HG03558 (cell line): ENCODE data around the gene AQP11.
A peak's percentile ranks its signal among the peaks of the same experiment; 100 is the strongest.
"Not testable (repeated sequence)": the region's sequence is repeated elsewhere in the genome, so short reads cannot be mapped to it uniquely, and the experiment has no call there.

Experiments
- ATAC-seq: cut with Tn5 transposase; IDR thresholded peaks from one replicate; pipeline ENCODE4 v1.9.1; 2021; ENCODE audit warnings: moderate number of reproducible peaks; ENCODE audit not compliant: unreplicated experiment; ENCODE audit errors: extremely low read depth

AQP11 gene

GRCh38 chr11:77590194-77590782 is 535 bp downstream of the AQP11 start:
- no peak for ATAC-seq

DNA sequence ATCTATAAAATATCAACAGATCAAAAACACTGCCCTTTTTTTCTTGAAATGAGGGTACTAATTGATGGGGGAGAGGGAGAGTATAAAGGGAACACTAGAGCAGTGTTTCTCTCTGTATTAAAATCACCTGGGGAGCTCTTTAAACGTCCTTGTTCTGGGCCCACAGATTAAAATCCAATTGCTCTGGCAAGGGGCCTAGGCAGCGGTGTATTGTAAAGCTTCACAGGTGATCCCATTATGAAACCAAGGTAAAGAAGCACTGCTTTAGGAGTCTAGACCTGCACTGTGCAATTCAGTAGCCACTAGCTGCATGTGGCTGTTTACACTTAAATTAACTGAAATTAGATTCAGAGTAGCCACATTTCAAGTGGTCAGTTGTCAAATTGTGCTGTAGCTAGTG is 3.0 kb downstream of the AQP11 start:
- ATAC-seq = no peak

- ATAC-seq = no peak
These were observed 4.1 kb downstream of the AQP11 start for GRCh38 chr11:77593883-77594282.

DNA sequence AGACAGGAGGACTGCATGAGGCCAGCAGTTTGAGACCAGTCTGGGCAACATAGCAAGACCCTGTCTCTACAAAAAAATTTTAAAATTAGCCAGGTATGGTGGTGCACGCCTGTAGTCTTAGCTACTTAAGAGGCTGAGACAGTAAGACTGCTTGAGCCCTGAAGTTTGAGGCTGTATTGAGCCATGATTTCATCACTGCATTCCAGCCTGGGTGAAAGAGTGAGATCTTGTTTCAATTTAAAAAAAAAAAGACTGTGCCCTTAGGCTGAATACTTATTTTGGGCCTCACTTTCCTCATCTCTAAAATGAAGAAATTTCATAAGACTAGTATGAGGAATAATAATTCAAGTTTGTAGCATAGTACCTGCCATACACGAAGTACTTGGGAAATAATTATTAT is 6.9 kb downstream of the AQP11 start:
- no peak for ATAC-seq

GRCh38 chr11:77598195-77598594 is 8.4 kb downstream of the AQP11 start:
- ATAC-seq = no peak

DNA sequence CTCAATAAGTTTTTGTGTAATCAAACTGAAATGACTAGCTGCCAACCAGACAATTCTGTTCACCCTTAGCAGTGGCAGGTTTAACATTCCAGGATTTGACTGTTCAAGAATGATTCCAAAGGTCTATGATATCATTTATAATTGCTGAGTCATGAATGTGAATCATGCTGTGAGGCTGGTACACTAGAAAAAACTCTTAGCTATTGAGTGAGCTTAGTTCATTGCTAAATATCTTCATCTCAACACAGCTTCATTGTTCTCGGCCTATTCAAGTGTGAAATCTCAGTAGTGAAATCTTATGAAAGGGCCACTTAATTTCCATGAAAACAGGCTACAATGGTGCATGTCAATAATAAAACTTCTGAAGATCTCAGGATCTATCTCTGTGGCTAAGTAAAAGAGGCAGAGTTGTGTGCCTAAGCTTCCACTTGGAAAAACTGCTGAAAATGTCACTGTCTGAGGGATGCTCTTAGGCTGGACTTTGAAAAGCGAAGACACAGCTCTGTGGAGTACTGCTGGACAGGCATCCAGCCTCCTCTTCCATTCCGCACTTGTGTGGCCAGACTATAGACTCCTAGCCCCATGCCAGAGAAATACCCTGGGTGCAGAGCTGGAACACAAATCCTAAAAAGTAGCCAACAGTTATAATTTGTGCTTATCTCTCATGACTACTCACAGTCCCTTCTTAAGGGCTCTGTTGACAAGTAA is 12.8 kb downstream of the AQP11 start:
- no peak for ATAC-seq

GRCh38 chr11:77604281-77604680 is 14.5 kb downstream of the AQP11 start:
- ATAC-seq = no peak

DNA sequence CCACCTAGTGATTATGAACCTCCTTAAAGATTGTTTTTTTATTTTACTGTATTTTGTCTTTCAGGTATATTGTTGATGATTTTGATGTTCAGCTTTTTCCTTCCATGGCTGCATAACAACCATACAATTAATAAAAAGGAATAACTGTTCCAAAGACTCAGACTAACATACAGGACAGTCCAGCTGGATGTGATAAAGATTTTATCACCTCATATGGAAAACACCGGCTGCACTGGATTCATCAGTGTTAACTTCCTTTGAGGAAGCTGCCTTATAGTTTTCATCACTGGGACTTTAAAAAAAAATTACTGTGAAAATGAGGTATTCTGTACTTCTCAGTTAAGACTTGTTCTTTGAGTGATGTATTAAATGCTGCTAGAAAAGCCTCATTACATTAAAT is 19.5 kb downstream of the AQP11 start:
- no peak for ATAC-seq

DNA sequence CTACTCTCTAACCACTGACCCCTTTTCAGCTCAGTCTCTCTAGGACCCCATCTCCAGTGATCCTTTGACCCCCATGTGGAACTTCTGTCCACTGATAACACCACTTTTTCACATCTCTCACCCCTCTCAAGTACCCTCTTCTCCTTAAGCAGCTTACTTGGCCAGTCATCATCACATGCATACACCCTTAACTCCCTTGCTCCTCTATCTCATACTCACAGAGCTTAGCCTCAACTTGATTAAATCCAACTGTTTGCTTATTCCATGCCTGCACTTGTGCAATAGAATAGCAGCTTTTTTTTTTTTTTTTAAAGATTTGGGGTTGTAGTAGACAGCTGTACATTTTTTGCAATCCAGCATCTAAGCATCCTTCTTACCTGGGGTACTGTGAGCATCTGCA is 22.2 kb downstream of the AQP11 start:
- ATAC-seq = no peak

DNA sequence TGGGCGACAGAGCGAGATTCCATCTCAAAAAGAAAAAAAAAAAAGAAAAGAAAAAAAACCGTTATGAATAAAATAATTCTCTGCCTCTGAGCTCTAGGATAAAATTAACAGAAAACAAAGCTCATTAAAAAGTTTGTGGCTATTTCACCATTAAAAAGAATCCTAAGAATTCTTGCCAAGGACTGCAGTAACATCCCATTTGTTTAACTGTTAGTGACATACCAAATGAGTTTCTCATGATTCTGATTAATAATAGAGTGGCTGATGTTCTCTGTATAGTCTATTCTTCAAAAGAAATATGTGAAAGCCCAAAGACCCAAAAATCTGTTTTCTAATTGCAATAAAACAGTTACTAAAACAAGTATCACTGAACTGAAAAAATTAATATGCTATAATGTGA is 28.1 kb downstream of the AQP11 start:
- ATAC-seq = no peak

DNA sequence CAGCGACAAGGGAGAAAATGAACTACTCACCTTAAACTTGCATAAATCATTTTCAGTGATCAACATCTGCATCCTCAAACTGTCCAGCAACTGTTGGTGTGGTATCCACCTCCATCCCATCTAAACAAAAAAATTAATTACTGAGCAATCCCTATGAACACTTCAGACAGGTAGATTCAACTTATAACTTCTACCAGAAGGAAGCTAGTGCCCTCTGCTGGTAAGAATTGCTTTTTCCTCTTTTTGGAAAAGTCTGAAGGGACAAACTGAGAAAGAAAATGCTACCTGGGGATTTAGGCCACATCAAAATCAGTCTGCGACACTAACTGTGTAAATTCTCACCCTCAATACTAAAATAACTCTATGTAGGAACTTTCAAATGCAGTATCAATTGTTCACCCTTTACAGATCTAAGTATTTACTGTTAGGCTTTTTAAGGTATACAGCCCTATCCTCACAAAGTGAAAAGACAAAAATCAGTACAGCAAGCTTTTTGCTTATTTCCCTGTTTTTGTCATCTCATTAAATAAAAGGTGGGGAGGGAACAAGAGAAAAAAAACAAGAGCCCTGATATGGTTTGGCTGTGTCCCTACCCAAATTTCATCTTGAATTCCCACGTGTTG is 29.9 kb downstream of the AQP11 start:
- no peak for ATAC-seq

DNA sequence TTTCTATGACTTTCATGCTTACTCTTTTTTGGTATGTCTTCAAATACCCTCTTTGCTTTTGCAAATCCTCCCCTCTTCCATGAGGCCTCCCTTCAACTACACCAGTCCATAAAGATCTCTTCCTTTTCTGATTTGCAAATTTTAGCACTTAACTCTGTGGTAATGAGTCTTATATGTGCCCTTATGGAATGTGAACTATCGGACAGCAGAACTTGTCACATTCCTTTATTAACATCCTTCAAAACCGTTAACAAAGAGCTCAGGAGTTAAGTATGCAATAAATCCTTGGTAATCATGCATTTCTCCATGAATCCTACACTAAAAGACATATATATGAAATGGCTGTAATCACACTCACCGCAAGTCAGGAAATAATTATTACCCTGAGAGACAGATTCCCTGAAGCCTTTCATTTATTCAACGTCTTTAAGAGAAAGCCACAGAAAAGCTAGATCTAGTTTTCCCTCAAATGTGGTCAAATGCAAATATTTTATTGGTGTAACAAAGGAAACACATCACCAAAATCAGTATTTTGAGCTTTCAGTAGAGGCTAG is 40.5 kb downstream of the AQP11 start:
- ATAC-seq = no peak

DNA sequence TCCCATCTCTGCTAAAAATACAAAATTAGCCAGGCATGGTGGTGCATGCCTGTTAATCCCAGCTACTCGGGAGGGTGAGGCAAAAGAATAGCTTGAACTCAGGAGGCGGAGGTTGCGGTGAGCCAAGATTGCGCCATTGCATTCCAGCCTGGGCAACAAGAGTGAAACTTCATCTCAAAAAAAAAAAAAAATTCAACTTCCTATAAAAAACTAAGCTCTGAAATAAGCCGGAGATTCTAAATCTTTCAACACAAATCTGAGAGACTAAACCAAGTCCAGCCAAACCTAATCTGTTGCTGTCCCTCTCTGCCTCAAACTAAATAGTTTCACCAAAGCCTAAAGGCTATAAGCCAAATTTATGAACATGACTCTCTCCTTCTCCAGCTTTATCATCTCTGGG is 44.2 kb downstream of the AQP11 start:
- not testable (repeated sequence) for ATAC-seq

DNA sequence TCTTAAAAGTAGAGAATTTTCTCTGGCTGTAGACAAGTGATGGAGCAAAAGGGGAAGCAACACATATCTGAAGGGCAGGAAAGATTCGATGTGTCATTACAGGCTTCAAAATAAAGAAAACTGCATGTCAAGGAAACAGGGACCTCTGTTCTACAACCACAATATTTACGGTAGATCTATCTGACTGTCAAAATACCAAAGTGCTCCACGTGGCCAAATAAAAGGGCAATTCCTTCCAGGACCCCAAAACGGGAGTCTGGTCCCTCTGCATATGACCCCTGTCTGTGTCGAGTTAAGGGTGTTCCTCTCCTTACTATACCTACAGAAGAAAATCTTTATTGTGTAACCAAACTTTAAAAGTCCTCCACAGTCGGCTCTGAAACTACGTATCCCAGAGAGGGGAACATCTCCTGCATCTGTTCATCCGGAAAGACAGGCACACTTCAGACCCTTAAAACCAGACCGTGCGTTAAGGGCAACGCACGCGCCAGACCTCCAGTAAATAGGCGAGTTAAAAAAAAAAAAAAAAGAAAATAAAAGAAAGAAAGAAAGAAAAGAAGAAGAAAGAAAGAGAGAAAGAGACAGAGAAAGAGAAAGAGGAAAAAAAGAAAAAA is 47.1 kb downstream of the AQP11 start:
- no peak for ATAC-seq

- ATAC-seq = peak; percentile 91
These were observed 47.8 kb downstream of the AQP11 start, which contains the start of gene CLNS1A for GRCh38 chr11:77637345-77638165. Gene CLNS1A (minus strand): TSS chr11:77637794. CDS start chr11:77637714, 80 bp downstream.

DNA sequence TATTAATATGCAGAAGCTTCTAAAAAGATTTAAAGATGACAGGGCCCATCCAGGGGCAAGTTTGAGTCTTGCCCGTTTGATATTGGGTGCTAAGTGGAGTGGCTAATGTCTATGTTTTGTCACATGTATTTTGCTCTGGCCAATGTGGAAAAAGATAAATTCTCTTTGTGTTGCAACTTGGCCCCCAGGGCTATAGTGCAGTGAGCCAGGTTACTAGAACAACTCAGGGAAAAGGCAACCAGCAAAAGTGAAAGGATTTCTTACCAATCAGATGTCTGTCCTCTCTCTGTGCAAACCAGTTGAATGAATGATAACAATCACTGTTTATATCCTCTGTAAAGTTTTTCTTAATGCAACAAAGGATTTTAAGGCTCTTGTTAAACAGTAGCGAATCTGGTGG is 52.5 kb downstream of the AQP11 start:
- ATAC-seq = no peak

DNA sequence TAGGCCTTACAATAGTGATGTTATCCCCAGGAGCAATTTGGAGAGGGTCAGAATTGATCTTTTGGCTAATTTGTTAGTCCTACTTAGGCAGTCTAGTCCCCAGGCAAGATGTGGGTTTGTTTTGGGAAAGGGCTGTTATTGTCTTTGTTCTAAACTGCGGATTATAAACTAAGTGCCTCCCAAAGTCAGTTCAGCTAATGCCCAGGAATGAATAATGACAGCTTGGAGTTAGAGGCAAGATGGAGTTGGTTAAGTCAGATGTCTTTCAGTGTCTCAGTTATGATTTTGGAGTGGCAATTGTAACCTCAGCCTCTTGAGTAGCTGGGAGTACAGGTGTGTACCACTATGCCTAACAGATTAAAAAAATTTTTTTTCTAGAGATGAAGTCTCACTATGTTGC is 55.1 kb downstream of the AQP11 start:
- ATAC-seq = no peak

DNA sequence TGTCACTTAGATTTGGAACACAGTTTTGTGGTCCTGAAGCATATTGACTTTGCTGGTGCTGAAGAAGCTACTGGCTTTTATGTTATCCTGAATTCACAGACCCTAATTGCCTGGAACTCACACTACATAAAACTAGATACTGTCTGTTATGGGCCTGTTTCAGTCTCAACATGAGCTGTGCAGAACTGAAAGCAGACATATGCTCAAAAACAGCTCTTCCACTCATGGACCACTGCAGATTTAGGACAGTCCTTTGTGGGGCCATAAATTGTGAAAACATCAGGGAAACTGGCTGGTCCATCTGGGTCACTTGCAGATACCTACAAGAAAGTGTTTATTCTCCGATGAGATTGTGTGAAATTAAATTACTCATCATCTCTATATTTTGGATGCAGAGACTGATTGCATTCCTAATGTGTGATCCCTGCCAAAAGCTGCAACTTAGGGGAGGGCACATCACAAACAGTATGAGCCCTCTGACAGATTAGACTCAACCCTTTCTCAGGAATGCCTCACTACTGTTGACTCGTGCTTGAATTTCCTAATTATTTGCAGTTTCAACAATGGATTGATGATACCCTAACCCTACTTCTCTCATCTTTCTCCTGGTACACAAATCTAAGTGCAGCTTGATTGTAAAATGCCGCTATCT is 58.0 kb downstream of the AQP11 start:
- ATAC-seq = no peak

DNA sequence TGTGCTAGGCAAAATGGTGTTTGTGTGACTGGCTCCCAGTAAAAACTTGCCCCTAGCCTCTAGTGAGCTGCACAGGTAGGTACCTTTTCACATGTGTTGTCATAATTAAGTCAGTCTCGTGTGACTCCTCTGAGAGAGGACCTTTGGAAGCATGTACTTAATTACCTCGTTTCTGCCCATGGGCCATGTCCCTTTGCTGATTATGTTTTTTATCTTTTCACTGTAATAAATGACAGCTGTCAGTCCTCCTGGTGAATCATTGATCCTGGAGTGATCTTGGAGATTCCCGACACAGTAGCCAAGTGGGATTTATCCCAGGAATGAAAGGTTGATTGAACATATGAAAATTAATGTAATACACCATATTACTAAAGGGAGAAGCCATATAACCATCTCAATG is 60.4 kb downstream of the AQP11 start:
- ATAC-seq = no peak
